Measurements from ENCODE around the gene GPR152.

Gene GPR152, protein sequence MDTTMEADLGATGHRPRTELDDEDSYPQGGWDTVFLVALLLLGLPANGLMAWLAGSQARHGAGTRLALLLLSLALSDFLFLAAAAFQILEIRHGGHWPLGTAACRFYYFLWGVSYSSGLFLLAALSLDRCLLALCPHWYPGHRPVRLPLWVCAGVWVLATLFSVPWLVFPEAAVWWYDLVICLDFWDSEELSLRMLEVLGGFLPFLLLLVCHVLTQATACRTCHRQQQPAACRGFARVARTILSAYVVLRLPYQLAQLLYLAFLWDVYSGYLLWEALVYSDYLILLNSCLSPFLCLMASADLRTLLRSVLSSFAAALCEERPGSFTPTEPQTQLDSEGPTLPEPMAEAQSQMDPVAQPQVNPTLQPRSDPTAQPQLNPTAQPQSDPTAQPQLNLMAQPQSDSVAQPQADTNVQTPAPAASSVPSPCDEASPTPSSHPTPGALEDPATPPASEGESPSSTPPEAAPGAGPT

DNA sequence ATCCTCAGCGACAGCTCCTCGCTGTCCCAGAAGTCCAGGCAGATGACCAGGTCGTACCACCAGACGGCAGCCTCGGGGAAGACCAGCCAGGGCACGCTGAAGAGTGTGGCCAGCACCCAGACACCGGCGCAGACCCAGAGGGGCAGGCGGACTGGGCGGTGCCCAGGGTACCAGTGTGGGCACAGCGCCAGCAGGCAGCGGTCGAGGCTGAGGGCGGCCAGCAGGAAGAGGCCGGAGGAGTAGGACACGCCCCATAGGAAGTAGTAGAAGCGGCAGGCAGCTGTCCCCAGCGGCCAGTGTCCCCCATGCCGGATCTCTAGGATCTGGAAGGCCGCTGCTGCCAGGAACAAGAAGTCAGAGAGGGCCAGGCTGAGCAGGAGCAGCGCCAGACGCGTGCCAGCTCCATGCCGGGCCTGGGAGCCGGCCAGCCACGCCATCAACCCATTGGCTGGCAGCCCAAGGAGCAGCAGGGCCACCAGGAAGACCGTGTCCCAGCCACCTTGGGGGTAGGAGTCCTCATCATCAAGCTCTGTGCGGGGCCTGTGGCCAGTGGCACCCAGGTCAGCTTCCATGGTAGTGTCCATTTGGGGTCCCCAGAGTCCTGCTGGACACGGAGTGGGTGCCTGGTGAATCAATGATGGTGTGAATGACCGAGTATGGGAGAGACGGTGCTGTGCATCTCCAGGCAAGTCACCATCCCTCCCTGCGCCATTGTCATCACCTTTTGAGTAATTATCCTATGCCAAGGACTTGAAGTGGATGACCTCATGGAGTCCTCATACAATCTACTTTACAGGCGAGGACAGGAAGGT, at the start of gene GPR152:
TSS of gene GPR152 (minus strand) at position 589 of the 812 bp plus-strand sequence. CDS start at position 584, 5 bp downstream.
- Histone ChIP-seq H3K27me3 (ENCODE audit: control insufficient read depth, insufficient read depth, low read length) (no peaks in the 10 kb centered on the region), H3K36me3 (ENCODE audit: control insufficient read depth, insufficient read depth, low read length) (no peaks in the 10 kb centered on the region), H3K27ac (ENCODE audit: low read depth, low read length) (no peak within 1 kb of the TSS), H3K4me3 (ENCODE audit: low read depth, low read length) (no peak within 1 kb of the TSS), H3K9ac (ENCODE audit: low read depth, low read length) (no peak within 1 kb of the TSS), H3K4me1 (ENCODE audit: control insufficient read depth, insufficient read depth, low read length) (no peaks in the 10 kb centered on the region), H3K9me3 (ENCODE audit: control insufficient read depth, insufficient read depth, low read length) (no peaks in the 10 kb centered on the region)

DNA sequence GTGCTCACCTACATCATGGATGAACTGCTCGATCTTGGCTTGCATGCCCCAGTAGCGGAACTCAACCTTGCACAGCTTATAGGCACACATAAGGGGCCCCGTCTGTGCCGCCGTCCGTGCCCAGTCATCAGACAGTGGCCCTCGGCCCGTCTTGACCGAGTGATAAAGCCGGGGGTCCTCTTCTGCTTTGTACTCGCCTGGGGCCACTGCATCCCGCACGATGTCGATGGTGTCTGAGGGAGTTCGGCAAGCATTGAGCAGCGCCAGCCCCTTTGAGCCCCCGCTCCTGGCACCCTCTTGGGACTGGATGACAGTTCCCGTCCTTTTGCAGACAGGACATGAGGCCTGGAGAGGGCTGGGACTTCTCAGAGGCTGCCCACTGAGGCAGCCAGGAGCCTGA, 49.3 kb upstream of the GPR152 start:
- Histone ChIP-seq H3K36me3 (ENCODE audit: control insufficient read depth, insufficient read depth, low read length) (peaks cover 37% of the 10 kb centered on the region), H3K27ac (ENCODE audit: low read depth, low read length) (no peak overlapping the region), H3K9ac (ENCODE audit: low read depth, low read length) (no peak overlapping the region), H3K27me3 (ENCODE audit: control insufficient read depth, insufficient read depth, low read length) (peaks cover 7% of the 10 kb centered on the region; the same call in 1 of the 2 replicates), H3K9me3 (ENCODE audit: control insufficient read depth, insufficient read depth, low read length) (no peaks in the 10 kb centered on the region), H3K4me3 (ENCODE audit: low read depth, low read length) (no peak overlapping the region), H3K4me1 (ENCODE audit: control insufficient read depth, insufficient read depth, low read length) (peaks cover 12% of the 10 kb centered on the region)

DNA sequence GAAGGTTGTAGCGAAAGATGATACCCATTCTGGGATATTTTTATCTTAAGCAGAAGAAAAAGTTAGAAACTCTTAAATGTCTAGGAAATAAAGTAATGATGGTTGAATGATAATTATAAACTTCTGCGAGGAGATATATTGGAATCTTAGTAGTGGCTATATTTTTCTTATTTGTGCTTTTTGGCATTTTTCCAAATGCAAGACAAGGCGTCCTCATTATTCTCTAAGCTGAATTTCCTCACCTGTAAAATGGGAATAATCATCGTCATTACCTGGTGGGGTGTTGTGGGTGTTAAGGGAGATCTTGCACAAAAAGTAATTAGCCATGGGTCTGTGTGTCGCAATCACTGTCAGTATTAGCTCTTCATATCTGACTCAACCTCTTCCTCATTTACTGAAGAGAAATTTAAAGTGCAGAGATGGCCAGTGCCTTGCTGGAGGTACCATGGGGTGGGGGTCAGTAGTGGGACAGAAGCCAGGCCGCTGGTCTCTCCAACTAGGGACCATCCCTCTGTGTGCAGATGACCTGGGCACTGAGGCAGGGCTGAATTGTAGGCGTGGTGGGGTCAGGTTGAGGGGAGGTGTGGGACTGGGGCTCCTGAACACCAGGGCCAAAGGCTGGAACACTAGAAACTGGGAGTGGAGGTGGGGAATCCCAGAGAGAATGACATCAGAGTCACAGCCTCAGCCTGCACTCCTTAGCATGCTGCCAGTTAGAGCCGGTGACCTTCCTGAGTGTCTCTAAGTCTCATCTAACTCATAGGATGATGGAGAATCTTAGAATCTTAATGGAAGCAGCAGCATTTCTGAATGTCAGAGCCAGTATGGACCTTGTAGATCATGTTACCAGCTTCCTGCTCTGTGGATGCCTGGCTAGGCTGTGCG, 48.5 kb upstream of the GPR152 start:
- H3K9ac ChIP-seq (ENCODE audit: low read depth, low read length): no peak overlapping the region
- H3K27ac ChIP-seq (ENCODE audit: low read depth, low read length): no peak overlapping the region
- H3K36me3 ChIP-seq (ENCODE audit: control insufficient read depth, insufficient read depth, low read length): peaks cover 35% of the 10 kb centered on the region
- H3K4me1 ChIP-seq (ENCODE audit: control insufficient read depth, insufficient read depth, low read length): peaks cover 7% of the 10 kb centered on the region
- H3K9me3 ChIP-seq (ENCODE audit: control insufficient read depth, insufficient read depth, low read length): no peaks in the 10 kb centered on the region
- peaks cover 7% of the 10 kb centered on the region; the same call in 1 of the 2 replicates for H3K27me3 ChIP-seq (ENCODE audit: control insufficient read depth, insufficient read depth, low read length)
- no peak overlapping the region for H3K4me3 ChIP-seq (ENCODE audit: low read depth, low read length)

DNA sequence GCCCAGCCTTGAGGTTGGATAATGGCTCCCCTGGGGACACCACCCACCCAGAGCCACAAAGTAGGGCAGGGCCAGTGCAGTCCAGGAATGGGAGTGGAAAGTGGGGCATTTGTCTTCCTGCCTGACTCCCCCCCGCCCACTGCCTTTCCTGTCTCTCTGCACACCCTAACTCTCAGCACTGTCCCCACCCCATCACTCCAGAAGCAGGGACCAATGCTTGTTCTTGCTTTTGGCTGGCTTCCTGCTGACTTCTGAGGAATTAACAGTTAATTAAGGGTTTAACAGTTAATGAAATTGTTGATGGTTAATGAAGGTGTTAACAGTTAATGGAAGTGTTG, 47.9 kb upstream of the GPR152 start:
- peaks cover 7% of the 10 kb centered on the region; the same call in 1 of the 2 replicates for H3K27me3 ChIP-seq (ENCODE audit: control insufficient read depth, insufficient read depth, low read length)
- no peak overlapping the region for H3K9ac ChIP-seq (ENCODE audit: low read depth, low read length)
- H3K4me3 ChIP-seq (ENCODE audit: low read depth, low read length): no peak overlapping the region
- H3K4me1 ChIP-seq (ENCODE audit: control insufficient read depth, insufficient read depth, low read length): peaks cover 2% of the 10 kb centered on the region
- H3K27ac ChIP-seq (ENCODE audit: low read depth, low read length): no peak overlapping the region
- H3K9me3 ChIP-seq (ENCODE audit: control insufficient read depth, insufficient read depth, low read length): no peaks in the 10 kb centered on the region
- peaks cover 40% of the 10 kb centered on the region for H3K36me3 ChIP-seq (ENCODE audit: control insufficient read depth, insufficient read depth, low read length)

DNA sequence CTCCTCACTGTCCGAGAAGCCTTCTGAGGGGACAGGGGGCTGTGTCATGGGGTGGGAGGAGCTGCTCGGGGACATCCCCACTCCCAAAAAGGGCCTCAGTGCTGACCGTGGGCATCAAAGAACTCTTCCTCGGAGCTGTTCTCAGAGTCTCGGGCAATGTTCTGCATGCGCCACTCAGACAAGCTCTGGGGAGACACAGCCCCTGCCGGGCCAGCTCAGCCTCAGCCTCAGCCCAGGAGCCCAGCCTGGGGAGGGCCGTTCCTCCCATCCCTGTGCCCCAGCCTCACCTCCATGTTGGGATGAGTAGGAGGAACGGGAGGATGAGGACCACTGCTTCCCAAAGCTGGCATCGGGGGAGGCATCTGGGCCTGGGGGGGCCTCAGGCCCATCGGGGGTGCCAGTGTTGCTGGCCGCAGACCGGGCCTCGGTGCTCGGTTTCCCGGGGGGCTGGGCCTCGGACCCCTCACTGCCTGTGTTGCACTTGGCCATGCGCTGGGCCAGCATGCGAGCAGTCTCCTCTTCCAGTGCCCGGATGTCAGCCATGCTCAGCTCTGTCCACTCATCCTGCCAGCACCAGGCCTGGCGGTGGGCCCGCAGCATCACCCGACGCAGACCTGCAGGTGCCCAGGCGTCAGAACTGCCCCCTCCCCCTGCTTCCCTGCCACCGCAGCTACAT, 47.4 kb upstream of the GPR152 start:
- H3K4me1 ChIP-seq (ENCODE audit: control insufficient read depth, insufficient read depth, low read length): no peaks in the 10 kb centered on the region
- H3K9ac ChIP-seq (ENCODE audit: low read depth, low read length): no peak overlapping the region
- H3K27ac ChIP-seq (ENCODE audit: low read depth, low read length): no peak overlapping the region
- no peaks in the 10 kb centered on the region for H3K9me3 ChIP-seq (ENCODE audit: control insufficient read depth, insufficient read depth, low read length)
- H3K36me3 ChIP-seq (ENCODE audit: control insufficient read depth, insufficient read depth, low read length): peaks cover 43% of the 10 kb centered on the region
- H3K4me3 ChIP-seq (ENCODE audit: low read depth, low read length): no peak overlapping the region
- H3K27me3 ChIP-seq (ENCODE audit: control insufficient read depth, insufficient read depth, low read length): peaks cover 7% of the 10 kb centered on the region; the same call in 1 of the 2 replicates

DNA sequence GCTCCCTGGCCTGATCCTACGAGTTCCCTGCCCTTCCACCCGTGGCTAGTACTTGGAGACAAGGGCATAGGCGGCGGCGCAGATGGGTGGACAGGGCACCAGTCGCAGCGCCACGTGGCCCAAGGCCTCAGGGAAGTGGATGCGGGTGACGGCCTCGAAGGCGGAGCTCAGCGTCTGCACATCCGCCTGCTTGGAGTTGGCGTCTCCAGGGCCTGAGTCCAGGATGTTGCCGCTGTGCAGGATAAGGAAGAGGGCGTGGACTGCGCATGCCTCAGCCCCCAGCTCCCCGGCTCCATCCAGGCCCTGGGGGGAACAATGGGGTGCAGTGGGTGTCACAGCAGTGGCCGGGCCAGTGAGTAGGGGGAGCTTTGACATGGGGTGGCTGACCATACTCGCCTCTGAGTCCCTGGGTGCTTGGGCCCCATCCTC, 46.0 kb upstream of the GPR152 start:
- Histone ChIP-seq H3K27me3 (ENCODE audit: control insufficient read depth, insufficient read depth, low read length) (peaks cover 3% of the 10 kb centered on the region; the same call in 1 of the 2 replicates), H3K4me1 (ENCODE audit: control insufficient read depth, insufficient read depth, low read length) (no peaks in the 10 kb centered on the region), H3K4me3 (ENCODE audit: low read depth, low read length) (no peak overlapping the region), H3K9ac (ENCODE audit: low read depth, low read length) (no peak overlapping the region), H3K27ac (ENCODE audit: low read depth, low read length) (no peak overlapping the region), H3K36me3 (ENCODE audit: control insufficient read depth, insufficient read depth, low read length) (peaks cover 43% of the 10 kb centered on the region), H3K9me3 (ENCODE audit: control insufficient read depth, insufficient read depth, low read length) (no peaks in the 10 kb centered on the region)

DNA sequence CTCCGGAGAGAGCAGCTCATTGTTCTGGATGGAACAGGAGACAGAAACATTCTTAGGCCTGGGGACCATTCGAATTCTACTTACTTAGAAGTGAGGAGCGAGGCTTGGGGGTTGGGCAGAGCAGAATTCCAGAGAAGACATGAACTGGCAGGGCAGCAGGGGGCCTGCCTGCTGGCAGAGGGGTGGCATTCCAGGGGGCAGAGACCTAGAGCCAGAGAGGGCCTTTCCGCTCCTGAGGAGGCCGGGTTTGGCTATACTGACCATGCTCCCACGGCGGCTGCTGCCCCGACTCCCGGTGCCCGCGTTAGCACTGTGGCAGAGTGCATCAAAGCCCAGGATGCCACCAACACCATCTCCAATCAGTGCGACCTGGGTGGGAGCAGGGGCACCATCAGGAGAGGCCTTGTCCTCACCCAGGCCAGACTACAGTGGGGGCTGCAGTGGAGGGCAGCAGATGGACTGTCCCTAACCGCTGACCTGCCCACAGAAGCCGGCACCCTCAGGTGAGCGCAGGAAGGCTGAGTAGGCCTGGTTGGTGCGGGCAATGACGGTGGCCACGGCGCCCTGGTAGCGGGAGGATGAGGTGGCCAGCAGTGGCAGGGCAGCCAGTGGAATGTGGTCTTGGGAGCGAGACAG, 45.2 kb upstream of the GPR152 start:
- Histone ChIP-seq H3K36me3 (ENCODE audit: control insufficient read depth, insufficient read depth, low read length) (peaks cover 48% of the 10 kb centered on the region), H3K4me3 (ENCODE audit: low read depth, low read length) (no peak overlapping the region), H3K4me1 (ENCODE audit: control insufficient read depth, insufficient read depth, low read length) (no peaks in the 10 kb centered on the region), H3K9me3 (ENCODE audit: control insufficient read depth, insufficient read depth, low read length) (no peaks in the 10 kb centered on the region), H3K9ac (ENCODE audit: low read depth, low read length) (no peak overlapping the region), H3K27ac (ENCODE audit: low read depth, low read length) (no peak overlapping the region), H3K27me3 (ENCODE audit: control insufficient read depth, insufficient read depth, low read length) (no peaks in the 10 kb centered on the region)

DNA sequence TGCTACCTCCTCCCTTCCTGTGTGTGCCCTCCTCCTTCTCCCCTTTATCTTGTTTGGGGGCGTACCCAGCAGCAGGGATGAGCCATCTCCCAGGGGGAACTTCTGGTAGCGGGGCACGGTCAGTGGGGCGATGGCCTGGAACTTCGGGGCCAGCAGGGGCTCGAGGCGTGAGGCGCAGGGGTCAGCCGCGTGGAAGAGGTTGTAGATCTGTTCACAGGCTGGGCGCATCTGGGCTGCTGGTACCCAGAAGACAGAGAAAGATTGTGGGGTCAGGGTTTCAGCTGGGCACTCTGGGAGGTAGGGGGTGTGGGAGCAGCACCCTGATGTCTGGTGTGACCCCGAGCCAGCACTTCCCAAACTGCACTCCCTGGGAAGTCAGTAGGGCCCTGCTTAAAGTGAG, 43.6 kb upstream of the GPR152 start:
- Histone ChIP-seq H3K27me3 (ENCODE audit: control insufficient read depth, insufficient read depth, low read length) (no peaks in the 10 kb centered on the region), H3K4me3 (ENCODE audit: low read depth, low read length) (no peak overlapping the region), H3K36me3 (ENCODE audit: control insufficient read depth, insufficient read depth, low read length) (peaks cover 54% of the 10 kb centered on the region), H3K4me1 (ENCODE audit: control insufficient read depth, insufficient read depth, low read length) (no peaks in the 10 kb centered on the region), H3K27ac (ENCODE audit: low read depth, low read length) (no peak overlapping the region), H3K9me3 (ENCODE audit: control insufficient read depth, insufficient read depth, low read length) (no peaks in the 10 kb centered on the region), H3K9ac (ENCODE audit: low read depth, low read length) (no peak overlapping the region)

DNA sequence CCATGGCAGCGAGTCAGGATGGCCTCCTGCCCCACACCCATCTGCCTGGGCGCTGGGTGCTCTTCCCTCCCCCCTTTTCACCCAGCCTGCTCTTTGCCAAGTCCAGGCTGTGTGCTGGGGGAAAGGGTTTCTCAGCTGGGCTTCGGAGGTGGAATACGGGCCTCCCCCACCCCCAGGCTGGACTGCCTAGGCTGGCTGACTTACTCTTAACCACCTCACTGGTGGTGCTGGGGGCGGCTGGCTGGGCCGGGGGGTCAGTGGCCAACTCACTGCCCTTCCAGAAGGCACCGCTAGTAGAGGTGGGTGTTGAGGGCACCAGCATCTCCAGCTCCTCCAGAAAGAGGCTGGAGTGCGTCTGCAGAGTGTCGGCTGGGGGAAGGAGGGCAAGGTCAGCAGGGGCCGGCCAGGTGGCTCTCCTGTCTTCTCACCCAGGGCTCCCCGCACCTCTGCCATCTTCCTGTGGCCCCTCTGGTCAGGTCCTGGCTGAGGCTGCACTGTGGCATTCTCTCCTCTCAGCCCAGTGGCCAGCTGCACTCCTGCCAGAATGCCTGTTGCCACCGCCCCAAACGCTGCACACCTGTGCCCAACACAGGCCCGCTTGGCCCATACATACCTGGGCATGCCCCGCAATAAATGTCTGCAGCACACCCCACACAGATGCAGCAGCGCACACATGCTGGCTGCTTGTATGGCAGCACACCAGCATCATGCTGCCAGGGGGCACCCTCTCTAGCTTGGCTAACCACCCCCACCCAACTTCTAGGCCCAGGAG, 42.9 kb upstream of the GPR152 start:
- H3K36me3 ChIP-seq (ENCODE audit: control insufficient read depth, insufficient read depth, low read length): peaks cover 54% of the 10 kb centered on the region
- no peak overlapping the region for H3K9ac ChIP-seq (ENCODE audit: low read depth, low read length)
- no peak overlapping the region for H3K27ac ChIP-seq (ENCODE audit: low read depth, low read length)
- H3K9me3 ChIP-seq (ENCODE audit: control insufficient read depth, insufficient read depth, low read length): no peaks in the 10 kb centered on the region
- no peak overlapping the region for H3K4me3 ChIP-seq (ENCODE audit: low read depth, low read length)
- no peaks in the 10 kb centered on the region for H3K27me3 ChIP-seq (ENCODE audit: control insufficient read depth, insufficient read depth, low read length)
- H3K4me1 ChIP-seq (ENCODE audit: control insufficient read depth, insufficient read depth, low read length): no peaks in the 10 kb centered on the region
